ENCODE measurements around the gene DCBLD2.
A peak's percentile ranks its signal among the peaks of the same experiment; 100 is the strongest.

The DCBLD2 gene

GRCh38 chr3:98829246-98829832, 72.2 kb downstream of the DCBLD2 start:
- DNase-seq (ENCODE audit: low read depth): peak; percentile 21

GRCh38 chr3:98827221-98827920, 74.1 kb downstream of the DCBLD2 start:
- no peak for DNase-seq (ENCODE audit: low read depth)

- DNase-seq (ENCODE audit: low read depth): no peak
Measured at GRCh38 chr3:98826126-98826525, 75.4 kb downstream of the DCBLD2 start.

- peak; percentile 28 for DNase-seq (ENCODE audit: low read depth)
Measured at GRCh38 chr3:98824256-98824655, 77.2 kb downstream of the DCBLD2 start.

GRCh38 chr3:98823791-98824190, 77.7 kb downstream of the DCBLD2 start:
- peak; percentile 91 for DNase-seq (ENCODE audit: low read depth)

- DNase-seq (ENCODE audit: low read depth): no peak
Measured at GRCh38 chr3:98821063-98821462, 80.4 kb downstream of the DCBLD2 start.

- peak; percentile 74 for DNase-seq (ENCODE audit: low read depth)
Measured at GRCh38 chr3:98817547-98818041, 83.9 kb downstream of the DCBLD2 start.

GRCh38 chr3:98814817-98815420, 86.6 kb downstream of the DCBLD2 start:
- DNase-seq (ENCODE audit: low read depth): peak; percentile 76

GRCh38 chr3:98812851-98813374, 88.6 kb downstream of the DCBLD2 start:
- peak; percentile 67 for DNase-seq (ENCODE audit: low read depth)

- no peak for DNase-seq (ENCODE audit: low read depth)
Measured at GRCh38 chr3:98811048-98811447, 90.4 kb downstream of the DCBLD2 start.

GRCh38 chr3:98809557-98809956, 91.9 kb downstream of the DCBLD2 start:
- DNase-seq (ENCODE audit: low read depth): no peak

GRCh38 chr3:98808071-98808470, 93.4 kb downstream of the DCBLD2 start:
- no peak for DNase-seq (ENCODE audit: low read depth)

- DNase-seq (ENCODE audit: low read depth): peak; percentile 42
Measured at GRCh38 chr3:98807561-98807960, 93.9 kb downstream of the DCBLD2 start.

- DNase-seq (ENCODE audit: low read depth): peak; percentile 62
Measured at GRCh38 chr3:98807011-98807410, 94.5 kb downstream of the DCBLD2 start.

- peak; percentile 29 for DNase-seq (ENCODE audit: low read depth)
Measured at GRCh38 chr3:98806521-98806920, 95.0 kb downstream of the DCBLD2 start.

- DNase-seq (ENCODE audit: low read depth): no peak
Measured at GRCh38 chr3:98805571-98805970, 95.9 kb downstream of the DCBLD2 start.

- DNase-seq (ENCODE audit: low read depth): no peak
Measured at GRCh38 chr3:98801043-98801747, 100.3 kb downstream of the DCBLD2 start.

- no peak for DNase-seq (ENCODE audit: low read depth)
Measured at GRCh38 chr3:98800401-98800800, 101.1 kb downstream of the DCBLD2 start.

GRCh38 chr3:98799479-98799878, 102.0 kb downstream of the DCBLD2 start:
- DNase-seq (ENCODE audit: low read depth): no peak

GRCh38 chr3:98798820-98799219, 102.7 kb downstream of the DCBLD2 start:
- DNase-seq (ENCODE audit: low read depth): no peak

GRCh38 chr3:98797905-98798304, 103.6 kb downstream of the DCBLD2 start:
- no peak for DNase-seq (ENCODE audit: low read depth)

GRCh38 chr3:98796334-98796733, 105.2 kb downstream of the DCBLD2 start:
- no peak for DNase-seq (ENCODE audit: low read depth)
